Heart left ventricle (tissue), 16 donors: ENCODE results near the gene MTPN. TPM values are rescaled to one million over a fixed set of nuclear protein-coding genes. Genes with fewer than 3 reads are reported as not detected.
A peak's percentile ranks its signal among the peaks of the same experiment; 100 is the strongest.

Source experiments
- ATAC-seq, 4 donors: fragments of 200-7000 bp; cut with Tn5 transposase; one replicate each; pipeline ENCODE4 v1.9.1; 2020 to 2022; ENCODE audit warnings: moderate library complexity in 4 of 4, mild to moderate bottlenecking in 3 of 4, moderate number of reproducible peaks in 1 of 4
- DNase-seq, 5 donors: peaks; one replicate each; pipeline ENCODE4 v3.0.0-alpha.2; 2020
- H3K27ac ChIP-seq, 12 donors: fragments of 200-600 bp; sonication (generic) in 4 of 12; one replicate each; pipeline versions ENCODE4 v1.5.0 to v1.8.0; 2016 to 2022; ENCODE audit warnings: mild to moderate bottlenecking in 2 of 12
- H3K27me3 ChIP-seq, 9 donors: fragments of 200-600 bp; sonication (generic) in 2 of 9; one replicate each; pipeline versions ENCODE4 v1.5.1 to v1.8.0; 2016 to 2022; ENCODE audit warnings: mild to moderate bottlenecking in 3 of 9
- H3K36me3 ChIP-seq, 9 donors: fragments of 200-600 bp; sonication (generic) in 2 of 9; one replicate each; pipeline versions ENCODE4 v1.5.0 to v1.8.0; 2018 to 2022; ENCODE audit warnings: mild to moderate bottlenecking in 2 of 9
- H3K4me1 ChIP-seq, 12 donors: fragments of 200-600 bp; sonication (generic) in 4 of 12; one replicate each; pipeline versions ENCODE4 v1.5.0 to v1.8.0; 2016 to 2022; ENCODE audit warnings: mild to moderate bottlenecking in 3 of 12
- H3K4me3 ChIP-seq, 12 donors: fragments of 200-600 bp; sonication (generic) in 4 of 12; one replicate each; pipeline versions ENCODE4 v1.5.0 to v1.8.0; 2017 to 2022; ENCODE audit warnings: mild to moderate bottlenecking in 9 of 12, moderate library complexity in 4 of 12
- H3K9me3 ChIP-seq, 12 donors: fragments of 200-600 bp; sonication (generic) in 4 of 12; one replicate each; pipeline versions ENCODE4 v1.5.0 to v1.8.0; 2016 to 2022; ENCODE audit warnings: mild to moderate bottlenecking in 1 of 12
- CTCF ChIP-seq, 12 donors: fragments of 200-600 bp; sonication (generic) in 4 of 12; IDR thresholded peaks; one replicate each; pipeline versions ENCODE4 v1.5.0 to v1.8.0; 2018 to 2022; ENCODE audit warnings: antibody characterized with exemption in 12 of 12, mild to moderate bottlenecking in 5 of 12
- POLR2A ChIP-seq, 2 donors: fragments of 450-650 bp; IDR thresholded peaks; one replicate each; pipeline ENCODE4 v1.6.1; 2017; ENCODE audit warnings: antibody characterized with exemption in 2 of 2, mild to moderate bottlenecking in 2 of 2, moderate library complexity in 2 of 2
- WGBS, 4 donors: extraction: QIAGEN DNeasy Blood & Tissue Kit in 2 of 4; methylation state at CpG; one replicate each; pipeline versions ENCODE4 v1.1.5 to v1.1.7; 2013 to 2018; 5-methylcytosine and 5-hydroxymethylcytosine counted together
- intact Hi-C, 10 donors: fragments of 100-400 bp; cut with DNase I; formaldehyde crosslinking; loops; one replicate each; pipeline versions ENCODE4 v1.11.1 to v1.14.2; 2022
- polyA plus RNA-seq, 2 donors: library from polyadenylated mRNA; stranded (reverse); fragments of 200-250 nt; gene quantifications; one replicate each; pipeline ENCODE4 v1.2.3, GENCODE V29; 2013
- total RNA-seq, 9 donors: library from RNA; depleted of rRNA in 2 of 9; stranded (reverse); fragments of >200 nt in 2 of 9; fragmentation: NEBNext Ultra II Directional in 3 of 9; extraction: Animal tissue kit (Norgen Biotek cat#: 25700) in 3 of 9; gene quantifications; one replicate each; pipeline versions ENCODE4 v1.1.0 to v1.2.4, GENCODE V29; 2016 to 2023
- donor health status: ischemic (EF 13 %, LVEDD 7.1; RV severe dilation, severe dysfunction).
- donor health status: healthy with polysubstance abuse.
- donor health status: DM: no; HTN: yes; CAD: no.
- donor health status: DM: no; HTN: no; CAD: no.
- donor health status: ischemic (EF 25% LVEDD 6.9; RV normal size, moderate dysfunction).
- donor health status: ischemic (EF 25% LVEDD 5.7; RV mildly dilated, moderate dysfunction).
- donor health status: healthy.
- donor health status: DM: yes; HTN: yes; CAD: no.
- donor health status: ischemic (EF 35%, LVEDD 5.7; RV mildly dilated, moderate dysfunction).
- donor health status: nonischemic (EF 11% LVEDD 7.7; RV severe dilation, severe dysfunction).
- donor health status: DM: yes; HTN: yes; CAD: no.
- donor health status: PGD.
- donor health status: ischemic (EF 29% LVEDD 5.4; RV normal size, mild dysfunction).
- donor health status: nonischemic (EF 23%, LVEDD 6.1; RV moderate dilation, normal function).

The MTPN gene
- total and polyA plus RNA-seq, 11 donors = 22.1 to 130 (median 90.4) TPM

GRCh38 chr7:135900065-135900546 lies 77.1 kb downstream of the MTPN start:
- H3K4me1 ChIP-seq = no peaks in the 10 kb centered on the region
- TF ChIP-seq CTCF (IDR thresholded peaks at IDR 0.05) (no peak), POLR2A (IDR thresholded peaks at IDR 0.05) (no peak)
- no peaks in the 10 kb centered on the region for H3K9me3 ChIP-seq
- intact Hi-C loops = no loop called here
- 87 to 92% (median 88%) methylated on average over 5 of the region's 5 CpGs for WGBS, 4 donors
- H3K4me3 ChIP-seq = no peak overlapping the region
- no peak for ATAC-seq
- H3K36me3 ChIP-seq = no peaks in the 10 kb centered on the region
- H3K27me3 ChIP-seq = no peaks in the 10 kb centered on the region
- no peak overlapping the region for H3K27ac ChIP-seq
- DNase-seq = no peak

GRCh38 chr7:135899458-135900064 lies 77.6 kb downstream of the MTPN start:
- H3K4me1 ChIP-seq = no peaks in the 10 kb centered on the region
- H3K36me3 ChIP-seq = no peaks in the 10 kb centered on the region
- H3K27me3 ChIP-seq = no peaks in the 10 kb centered on the region
- H3K27ac ChIP-seq = no peak overlapping the region
- WGBS, 4 donors = 79 to 83% (median 82%) methylated on average over 6 of the region's 6 CpGs
- H3K4me3 ChIP-seq = no peak overlapping the region
- TF ChIP-seq CTCF (IDR thresholded peaks at IDR 0.05) = no peak
- no peak for TF ChIP-seq POLR2A (IDR thresholded peaks at IDR 0.05)
- H3K9me3 ChIP-seq = no peaks in the 10 kb centered on the region
- DNase-seq = no peak
- ATAC-seq = no peak
- intact Hi-C loops = no loop called here

GRCh38 chr7:135898226-135898625 lies 78.9 kb downstream of the MTPN start:
- Histone ChIP-seq H3K36me3 (no peaks in the 10 kb centered on the region), H3K27me3 (no peaks in the 10 kb centered on the region), H3K27ac (no peak overlapping the region), H3K4me1 (no peaks in the 10 kb centered on the region), H3K9me3 (no peaks in the 10 kb centered on the region), H3K4me3 (no peak overlapping the region)
- TF ChIP-seq POLR2A (IDR thresholded peaks at IDR 0.05) (no peak), CTCF (IDR thresholded peaks at IDR 0.05) (no peak)
- DNase-seq = no peak
- intact Hi-C loops = no loop called here
- no peak for ATAC-seq
- 71 to 92% (median 72%) methylated on average over 3 of the region's 3 CpGs for WGBS, 4 donors

GRCh38 chr7:135894816-135895215 lies 82.3 kb downstream of the MTPN start:
- Histone ChIP-seq H3K4me3 (no peak overlapping the region), H3K9me3 (no peaks in the 10 kb centered on the region), H3K4me1 (no peaks in the 10 kb centered on the region), H3K27me3 (no peaks in the 10 kb centered on the region), H3K27ac (no peak overlapping the region), H3K36me3 (no peaks in the 10 kb centered on the region)
- DNase-seq = peak in 1 of 5 donors; percentile 31
- intact Hi-C loops = no loop called here
- TF ChIP-seq POLR2A (IDR thresholded peaks at IDR 0.05) (no peak), CTCF (IDR thresholded peaks at IDR 0.05) (no peak)
- 33 to 60% (median 47%) methylated on average over 3 of the region's 3 CpGs for WGBS, 4 donors
- ATAC-seq = no peak
